Endothelial cell of umbilical vein (primary cell): ENCODE measurements around the gene SLC25A45. TPM values are rescaled to one million over a fixed set of nuclear protein-coding genes. Genes with fewer than 3 reads are reported as not detected.

Source experiments
- BruUV-seq: library from RNA; stranded (reverse); fragments of 400-500 nt; replicated peaks from 2 replicates; lab custom pipeline; 2021; lab: Mats Ljungman, UMichigan
- CTCF ChIA-PET: fragments of 300-600, 350-600 bp; sonication (Branson Sonifier 250); formaldehyde crosslinking; loops from one replicate; lab custom pipeline; 2021; ENCODE audit warnings: antibody characterized with exemption, inconsistent platforms; lab: Charles Lee
- POLR2A ChIA-PET: fragments of 300-600, 350-600 bp; sonication (Branson Sonifier 250); formaldehyde crosslinking; loops from one replicate; lab custom pipeline; 2021; ENCODE audit warnings: antibody characterized with exemption, inconsistent platforms; lab: Charles Lee
- DNase-seq: peaks from one replicate; pipeline ENCODE4 v3.0.0-alpha.2; 2011; ENCODE audit warnings: low read depth, low spot score
- FAIRE-seq: peaks from 2 replicates; lab custom pipeline; 2011; peaks lifted over from hg19 to GRCh38; lab: Jason Lieb, UNC
- H2AFZ ChIP-seq: 2 replicates; pipeline ENCODE4 v1.6.0; 2012; ENCODE audit warnings: low read depth, low read length, control low read depth, inconsistent platforms
- H3K27ac ChIP-seq: 2 replicates; pipeline ENCODE4 v1.5.1; 2011; ENCODE audit warnings: low read depth, mild to moderate bottlenecking, control low read depth, low read length, moderate library complexity; ENCODE audit not compliant: insufficient read depth
- H3K27me3 ChIP-seq, 2 experiments: 2 replicates each; pipeline versions ENCODE4 v1.6.0 to v1.6.1; 2011; ENCODE audit warnings: low read length in 2 of 2, mixed read lengths in 1 of 2; ENCODE audit not compliant: control insufficient read depth in 2 of 2, insufficient read depth in 2 of 2
- H3K36me3 ChIP-seq, 2 experiments: 2 replicates in 1 of 2; 3 replicates in 1 of 2; pipeline ENCODE4 v1.5.1; 2011; ENCODE audit warnings: low read length in 2 of 2, mild to moderate bottlenecking in 1 of 2, moderate library complexity in 1 of 2; ENCODE audit not compliant: control insufficient read depth in 2 of 2, insufficient read depth in 2 of 2; ENCODE audit errors: extremely low read depth in 1 of 2
- H3K4me1 ChIP-seq: 3 replicates; pipeline ENCODE4 v1.5.1; 2011; ENCODE audit warnings: mild to moderate bottlenecking, low read length; ENCODE audit not compliant: control insufficient read depth, insufficient read depth; ENCODE audit errors: extremely low read depth
- H3K4me2 ChIP-seq: 2 replicates; pipeline ENCODE4 v1.6.1; 2011; ENCODE audit warnings: low read length, control low read depth, mixed read lengths; ENCODE audit not compliant: insufficient read depth
- H3K4me3 ChIP-seq, 3 experiments: fragments of 200-600 bp in 1 of 3; sonication (generic), shearing (Covaris generic) in 1 of 3; replicated peaks in 1 of 3; 2 replicates each; pipeline ENCODE4 v1.5.1; 2011 to 2016; ENCODE audit warnings: control low read depth in 3 of 3, low read length in 3 of 3, mild to moderate bottlenecking in 2 of 3, inconsistent platforms in 1 of 3, low read depth in 1 of 3, moderate library complexity in 1 of 3; ENCODE audit not compliant: insufficient read depth in 1 of 3
- H3K79me2 ChIP-seq: 2 replicates; pipeline ENCODE4 v1.6.0; 2012; ENCODE audit warnings: low read length, inconsistent platforms; ENCODE audit not compliant: control insufficient read depth, insufficient read depth
- H3K9ac ChIP-seq: replicated peaks from 2 replicates; pipeline ENCODE3; 2011; ENCODE audit warnings: low read length, control low read depth; ENCODE audit not compliant: insufficient read depth; ENCODE audit errors: extremely low read depth
- H3K9me1 ChIP-seq: replicated peaks from 3 replicates; pipeline ENCODE4 v1.6.0; 2011; ENCODE audit warnings: mild to moderate bottlenecking, low read length; ENCODE audit not compliant: control insufficient read depth, insufficient read depth; ENCODE audit errors: extremely low read depth
- H3K9me3 ChIP-seq: replicated peaks from 2 replicates; pipeline ENCODE4 v1.5.1; 2012; ENCODE audit warnings: low read length, inconsistent platforms; ENCODE audit not compliant: control insufficient read depth, insufficient read depth
- H4K20me1 ChIP-seq: replicated peaks from 2 replicates; pipeline ENCODE3; 2011; ENCODE audit warnings: mild to moderate bottlenecking, low read length; ENCODE audit not compliant: control insufficient read depth, insufficient read depth; ENCODE audit errors: extremely low read depth
- CTCF ChIP-seq, 2 donors: IDR thresholded peaks; 1 replicate in 1 of 2; 2 replicates in 1 of 2; pipeline ENCODE4 v1.5.1; 2011; ENCODE audit warnings: low read length in 2 of 2, mild to moderate bottlenecking in 2 of 2, moderate library complexity in 2 of 2, control low read depth in 1 of 2, inconsistent platforms in 1 of 2, low read depth in 1 of 2; ENCODE audit not compliant: insufficient read depth in 1 of 2; ENCODE audit errors: extremely low read depth in 1 of 2
- EZH2 ChIP-seq: IDR thresholded peaks from 2 replicates; pipeline ENCODE4 v1.6.1; 2012; ENCODE audit warnings: borderline replicate concordance, low read depth, mild to moderate bottlenecking, moderate library complexity, low read length, inconsistent platforms; ENCODE audit not compliant: severe bottlenecking
- GATA2 ChIP-seq: IDR thresholded peaks from 2 replicates; pipeline ENCODE4 v1.7.0; 2011; ENCODE audit warnings: low read depth, mild to moderate bottlenecking, moderate library complexity, mixed read lengths, low read length; ENCODE audit not compliant: insufficient read length, insufficient read depth
- JUN ChIP-seq: IDR thresholded peaks from 2 replicates; pipeline ENCODE4 v1.6.1; 2011; ENCODE audit warnings: borderline replicate concordance, low read depth; ENCODE audit not compliant: insufficient read length, insufficient read depth
- MYC ChIP-seq: IDR thresholded peaks from one replicate; pipeline ENCODE4 v1.6.1; 2011; ENCODE audit warnings: mild to moderate bottlenecking, low read depth, low read length
- POLR2A ChIP-seq: IDR thresholded peaks from 2 replicates; pipeline ENCODE4 v1.6.1; 2012; ENCODE audit warnings: low read depth, mild to moderate bottlenecking, control low read depth, low read length
- POLR2AphosphoS5 ChIP-seq: IDR thresholded peaks from 2 replicates; pipeline ENCODE4 v1.6.1; 2012; ENCODE audit warnings: low read depth, mild to moderate bottlenecking, control low read depth, low read length, moderate library complexity; ENCODE audit not compliant: insufficient read depth
- dilution Hi-C: fragments of 300-500 bp; cut with MboI; formaldehyde crosslinking; loops from one replicate; pipeline ENCODE4 v1.15.0; 2019; ENCODE audit warnings: low sequenced_read_pairs; ENCODE audit not compliant: extremely low pct_ligation_motif_present
- intact Hi-C: fragments of 100-400 bp; cut with micrococcal nuclease; formaldehyde crosslinking; loops from one replicate; pipeline ENCODE4 v1.10.0; 2022
- polyA plus RNA-seq, 4 experiments: library from polyadenylated mRNA; depleted of rRNA in 3 of 4; stranded (reverse) in 3 of 4; unstranded in 1 of 4; fragments of >200 nt; gene quantifications; 2 replicates each; pipeline versions ENCODE4 v1.2.1 to v1.2.3, GENCODE V29; 2011 to 2012; ENCODE audit warnings: missing spikeins in 1 of 4
- total RNA-seq: library from RNA; stranded (reverse); gene quantifications from 2 replicates; pipeline ENCODE4 v1.2.3, GENCODE V29; 2021

The SLC25A45 gene
- total and polyA plus RNA-seq, 2 donors (not counting 3 experiments of a cell fraction or from before 2014, with no cell fraction given) = 1.2 to 3.1 TPM

GRCh38 chr11:65373839-65374580, 8.4 kb downstream of the SLC25A45 start:
- peaks cover 9% of the 10 kb centered on the region for H3K4me1 ChIP-seq
- H3K36me3 ChIP-seq = no peaks in the 10 kb centered on the region
- H3K9me3 ChIP-seq = no peaks in the 10 kb centered on the region
- TF ChIP-seq EZH2 (no peak), CTCF (IDR thresholded peaks at IDR 0.05; ENCODE audit: extremely low read depth in 1 of 2, insufficient read depth in 1 of 2, low read depth in 1 of 2, low read length in 2 of 2) (no peak), GATA2 (no peak), POLR2A (no peak), POLR2AphosphoS5 (no peak), MYC (no peak), JUN (no peak)
- DNase-seq (no peak), FAIRE-seq (no peak)
- no TSS peak for BruUV-seq
- ChIA-PET POLR2A (no interaction called here), CTCF (interaction anchor here (0.8 kb wide), 1 partner anchor 137 kb away, joined by 5 read pairs; no protein-coding TSS in a partner anchor)
- no peaks in the 10 kb centered on the region for H3K9me1 ChIP-seq
- H3K27me3 ChIP-seq = no peaks in the 10 kb centered on the region
- H3K4me2 ChIP-seq = no peak overlapping the region
- intact Hi-C loops = no loop called here
- no peaks in the 10 kb centered on the region for H4K20me1 ChIP-seq
- no peak overlapping the region for H3K4me3 ChIP-seq
- dilution Hi-C loops = no loop called here
- no peaks in the 10 kb centered on the region for H3K79me2 ChIP-seq
- H2AFZ ChIP-seq = no peak overlapping the region
- no peak overlapping the region for H3K9ac ChIP-seq
- H3K27ac ChIP-seq = no peak overlapping the region
